ENCODE results near the gene CCNT1.
"Not testable (repeated sequence)": the region's sequence is repeated elsewhere in the genome, so short reads cannot be mapped to it uniquely, and the experiment has no call there.

The CCNT1 gene

DNA sequence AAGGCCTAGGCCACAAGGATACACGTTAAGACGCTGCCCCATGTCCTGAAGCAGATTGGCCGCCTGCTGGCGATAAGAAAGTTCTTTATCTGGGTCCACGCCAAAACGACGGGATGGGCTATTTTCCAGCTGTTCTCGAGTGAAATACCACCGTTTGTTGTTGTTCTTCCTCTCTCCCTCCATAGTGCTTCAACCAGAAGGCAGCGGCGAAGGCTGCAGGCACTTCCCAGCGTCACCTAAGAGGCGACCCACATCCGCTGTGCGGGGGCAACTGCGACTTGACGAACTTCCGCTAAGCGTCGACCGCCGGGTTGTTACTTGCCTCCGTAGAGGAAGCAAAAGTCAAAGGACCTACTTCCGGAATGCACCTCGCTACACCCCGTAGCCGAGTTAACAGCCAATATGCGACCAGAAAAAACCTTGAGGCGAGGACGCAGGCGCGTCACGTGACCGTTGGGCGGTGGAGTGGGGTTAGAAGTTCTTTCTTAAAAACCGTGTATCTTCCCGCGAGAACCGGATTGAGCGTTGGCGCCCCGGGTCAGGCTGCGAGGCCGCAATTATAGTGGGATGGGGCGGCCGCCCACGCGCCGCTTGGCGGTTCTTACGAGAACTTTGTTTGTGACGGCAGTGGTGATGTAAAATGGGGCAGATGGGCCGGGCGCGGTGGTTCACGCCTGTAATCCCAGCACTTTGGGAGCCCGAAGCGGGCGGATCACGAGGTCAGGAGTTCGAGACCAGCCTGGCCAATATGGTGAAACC lies at the start of gene CCNT1:
Gene CCNT1 (minus strand): TSS at position 215 of the 759 bp plus-strand sequence. CDS start 32 bp downstream, at position 183.
- Histone ChIP-seq H3K4me1 (ENCODE audit: insufficient read depth, low read length) (peaks cover 20% of the 10 kb centered on the region), H3K27me3 (ENCODE audit: insufficient read depth, low read length) (no peaks in the 10 kb centered on the region), H2AFZ (ENCODE audit: low read depth, low read length) (peak within 1 kb of the TSS; percentile 54), H3K9me3 (ENCODE audit: low read length) (no peaks in the 10 kb centered on the region), H3K4me3 (ENCODE audit: low read length) (peak within 1 kb of the TSS; percentile 86), H3K36me3 (ENCODE audit: insufficient read depth, low read length) (peaks cover 23% of the 10 kb centered on the region)

DNA sequence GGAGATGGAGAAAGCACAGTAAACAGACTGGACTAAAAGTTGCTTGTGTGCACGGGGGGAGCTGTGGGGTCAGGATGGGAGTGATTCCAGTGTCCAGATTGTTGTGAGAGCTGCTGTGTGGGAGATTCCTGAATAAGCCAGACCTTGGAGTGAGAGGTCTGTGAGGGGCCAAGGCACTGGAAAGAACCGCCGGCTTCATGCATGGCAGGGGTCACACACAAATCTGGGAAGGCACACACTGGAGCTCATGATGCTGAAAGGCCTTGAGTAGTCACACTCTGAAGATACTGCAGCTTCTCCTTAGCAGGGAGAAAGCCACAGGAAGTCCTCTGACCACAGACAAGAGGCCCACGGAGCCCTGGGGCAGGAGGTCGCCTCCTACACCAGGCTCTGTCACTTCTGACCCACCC lies 49.3 kb upstream of the CCNT1 start:
- H3K27me3 ChIP-seq (ENCODE audit: insufficient read depth, low read length), result no peaks in the 10 kb centered on the region
- no peak overlapping the region for H2AFZ ChIP-seq (ENCODE audit: low read depth, low read length)
- H3K9me3 ChIP-seq (ENCODE audit: low read length), result no peaks in the 10 kb centered on the region
- H3K4me3 ChIP-seq (ENCODE audit: low read length), result no peak overlapping the region
- H3K36me3 ChIP-seq (ENCODE audit: insufficient read depth, low read length), result peaks cover 41% of the 10 kb centered on the region
- no peaks in the 10 kb centered on the region for H3K4me1 ChIP-seq (ENCODE audit: insufficient read depth, low read length)

DNA sequence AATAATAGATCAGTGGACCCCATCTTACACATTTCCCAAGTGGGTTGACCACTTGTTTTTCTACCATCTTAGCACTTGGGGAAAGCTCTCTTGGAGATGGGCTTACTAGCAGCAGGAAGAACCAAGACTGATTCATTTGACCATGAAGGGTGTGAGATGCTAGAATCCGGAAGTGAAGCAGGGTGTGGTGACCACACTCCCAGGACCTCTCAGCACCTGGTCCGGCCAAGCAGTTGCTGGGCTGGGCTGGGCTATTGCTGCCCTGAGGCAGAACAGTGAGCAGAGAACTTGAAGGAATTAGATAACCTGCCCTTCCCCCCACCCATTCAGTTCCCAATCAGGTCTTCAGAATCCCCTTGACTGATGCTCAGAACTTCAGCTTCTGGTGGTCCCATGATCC lies 48.0 kb upstream of the CCNT1 start:
- Histone ChIP-seq H3K27me3 (ENCODE audit: insufficient read depth, low read length) (no peaks in the 10 kb centered on the region), H3K4me3 (ENCODE audit: low read length) (no peak overlapping the region), H3K4me1 (ENCODE audit: insufficient read depth, low read length) (no peaks in the 10 kb centered on the region)

DNA sequence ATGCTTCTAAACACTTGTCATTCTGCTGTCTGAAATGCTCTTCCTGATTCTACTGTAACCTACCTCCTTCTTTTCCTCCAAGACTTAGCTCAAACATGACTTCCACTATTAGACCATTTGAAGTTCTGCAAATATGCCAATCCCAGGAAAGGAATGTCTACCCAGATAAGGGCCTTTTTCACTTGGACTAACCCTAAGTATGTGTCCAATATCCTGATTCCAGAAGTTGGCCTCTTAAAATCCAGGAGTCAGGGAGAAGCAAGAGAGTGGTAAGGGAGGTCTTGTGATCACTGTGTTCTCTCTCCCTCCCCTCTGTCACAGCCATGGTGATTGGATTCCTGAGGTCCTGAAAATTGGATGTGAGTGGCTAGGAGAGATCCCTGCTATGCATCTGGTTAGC lies 42.2 kb upstream of the CCNT1 start:
- H3K27me3 ChIP-seq (ENCODE audit: insufficient read depth, low read length), result no peaks in the 10 kb centered on the region
- no peak overlapping the region for H3K4me3 ChIP-seq (ENCODE audit: low read length)
- no peaks in the 10 kb centered on the region for H3K36me3 ChIP-seq (ENCODE audit: insufficient read depth, low read length)
- no peaks in the 10 kb centered on the region for H3K4me1 ChIP-seq (ENCODE audit: insufficient read depth, low read length)
- no peaks in the 10 kb centered on the region for H3K9me3 ChIP-seq (ENCODE audit: low read length)
- H2AFZ ChIP-seq (ENCODE audit: low read depth, low read length), result no peak overlapping the region

More for the DNA sequence above, 48.0 kb upstream of the CCNT1 start:
- Histone ChIP-seq H2AFZ (ENCODE audit: low read depth, low read length) (no peak overlapping the region), H3K9me3 (ENCODE audit: low read length) (no peaks in the 10 kb centered on the region), H3K36me3 (ENCODE audit: insufficient read depth, low read length) (peaks cover 35% of the 10 kb centered on the region)

DNA sequence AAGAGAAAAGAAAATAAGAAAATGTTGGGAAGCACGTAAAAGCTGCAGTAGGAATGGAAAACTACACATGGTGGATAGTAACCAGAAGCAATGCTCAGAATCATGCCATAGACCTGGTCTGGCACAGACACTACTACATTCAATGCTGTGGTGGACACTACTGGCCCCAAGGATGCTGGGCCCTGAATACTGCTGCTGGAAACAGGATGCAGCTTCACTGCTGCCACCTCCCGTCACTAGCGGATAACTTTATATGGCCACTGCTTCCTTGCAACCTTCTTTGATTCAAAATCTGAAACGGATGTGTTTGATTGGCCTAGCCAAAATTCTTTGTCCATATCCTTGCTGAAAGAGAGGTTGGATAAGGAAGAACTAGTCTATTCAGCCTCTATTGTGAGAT lies 41.7 kb upstream of the CCNT1 start:
- no peaks in the 10 kb centered on the region for H3K4me1 ChIP-seq (ENCODE audit: insufficient read depth, low read length)
- H2AFZ ChIP-seq (ENCODE audit: low read depth, low read length), result no peak overlapping the region
- no peak overlapping the region for H3K4me3 ChIP-seq (ENCODE audit: low read length)
- no peaks in the 10 kb centered on the region for H3K9me3 ChIP-seq (ENCODE audit: low read length)
- no peaks in the 10 kb centered on the region for H3K27me3 ChIP-seq (ENCODE audit: insufficient read depth, low read length)
- no peaks in the 10 kb centered on the region for H3K36me3 ChIP-seq (ENCODE audit: insufficient read depth, low read length)

DNA sequence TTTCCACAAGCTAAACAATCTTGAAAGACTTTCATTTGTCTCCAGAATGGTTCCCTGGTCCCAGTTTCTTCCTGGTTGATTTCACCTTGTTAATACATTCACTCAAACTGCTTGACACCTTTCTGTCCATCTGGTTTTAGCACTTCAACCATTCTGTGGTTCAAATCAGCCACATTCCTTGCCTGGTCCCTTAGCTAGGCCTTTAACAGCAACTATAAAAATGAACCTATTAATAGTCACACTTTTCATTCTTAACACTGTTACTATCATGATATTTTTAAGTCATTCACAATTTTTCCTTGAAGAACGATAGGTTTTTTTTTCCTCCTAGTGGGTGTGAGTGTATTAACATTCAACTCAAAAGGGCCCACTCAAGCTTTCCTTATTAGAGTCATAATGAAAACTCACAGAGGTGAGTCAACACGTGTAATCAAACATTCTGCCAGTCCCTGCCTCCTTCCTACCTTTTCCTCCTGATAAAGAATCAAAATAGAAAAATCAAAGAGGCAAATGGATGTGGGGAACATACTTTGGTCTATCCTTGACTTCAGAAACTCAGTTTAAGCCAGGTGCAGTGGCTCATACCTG lies 34.4 kb upstream of the CCNT1 start:
- H2AFZ ChIP-seq (ENCODE audit: low read depth, low read length), result no peak overlapping the region
- H3K4me1 ChIP-seq (ENCODE audit: insufficient read depth, low read length), result no peaks in the 10 kb centered on the region
- no peaks in the 10 kb centered on the region for H3K27me3 ChIP-seq (ENCODE audit: insufficient read depth, low read length)
- no peaks in the 10 kb centered on the region for H3K9me3 ChIP-seq (ENCODE audit: low read length)
- H3K4me3 ChIP-seq (ENCODE audit: low read length), result no peak overlapping the region
- no peaks in the 10 kb centered on the region for H3K36me3 ChIP-seq (ENCODE audit: insufficient read depth, low read length)

DNA sequence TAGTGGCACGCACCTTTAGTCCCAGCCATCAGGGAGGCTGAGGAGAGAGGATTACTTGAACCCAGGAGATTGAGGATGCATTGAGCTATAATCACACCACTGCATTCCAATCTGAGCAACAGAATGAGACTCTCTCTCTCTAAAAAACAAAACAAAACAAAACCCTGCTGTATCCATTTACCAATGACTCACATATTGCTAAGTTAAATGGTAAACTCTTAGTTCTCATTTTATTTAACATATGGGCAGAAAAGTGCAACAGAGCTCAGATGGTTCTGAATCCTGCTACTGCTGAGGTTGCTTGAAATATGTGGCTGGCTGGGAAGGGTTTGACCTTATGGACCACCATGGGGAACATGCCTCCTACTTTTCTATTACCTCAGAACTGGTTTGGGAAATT lies 33.7 kb upstream of the CCNT1 start:
- H3K36me3 ChIP-seq (ENCODE audit: insufficient read depth, low read length), result no peaks in the 10 kb centered on the region
- H3K9me3 ChIP-seq (ENCODE audit: low read length), result no peaks in the 10 kb centered on the region
- H3K4me1 ChIP-seq (ENCODE audit: insufficient read depth, low read length), result no peaks in the 10 kb centered on the region
- H2AFZ ChIP-seq (ENCODE audit: low read depth, low read length), result no peak overlapping the region
- no peaks in the 10 kb centered on the region for H3K27me3 ChIP-seq (ENCODE audit: insufficient read depth, low read length)
- no peak overlapping the region for H3K4me3 ChIP-seq (ENCODE audit: low read length)

DNA sequence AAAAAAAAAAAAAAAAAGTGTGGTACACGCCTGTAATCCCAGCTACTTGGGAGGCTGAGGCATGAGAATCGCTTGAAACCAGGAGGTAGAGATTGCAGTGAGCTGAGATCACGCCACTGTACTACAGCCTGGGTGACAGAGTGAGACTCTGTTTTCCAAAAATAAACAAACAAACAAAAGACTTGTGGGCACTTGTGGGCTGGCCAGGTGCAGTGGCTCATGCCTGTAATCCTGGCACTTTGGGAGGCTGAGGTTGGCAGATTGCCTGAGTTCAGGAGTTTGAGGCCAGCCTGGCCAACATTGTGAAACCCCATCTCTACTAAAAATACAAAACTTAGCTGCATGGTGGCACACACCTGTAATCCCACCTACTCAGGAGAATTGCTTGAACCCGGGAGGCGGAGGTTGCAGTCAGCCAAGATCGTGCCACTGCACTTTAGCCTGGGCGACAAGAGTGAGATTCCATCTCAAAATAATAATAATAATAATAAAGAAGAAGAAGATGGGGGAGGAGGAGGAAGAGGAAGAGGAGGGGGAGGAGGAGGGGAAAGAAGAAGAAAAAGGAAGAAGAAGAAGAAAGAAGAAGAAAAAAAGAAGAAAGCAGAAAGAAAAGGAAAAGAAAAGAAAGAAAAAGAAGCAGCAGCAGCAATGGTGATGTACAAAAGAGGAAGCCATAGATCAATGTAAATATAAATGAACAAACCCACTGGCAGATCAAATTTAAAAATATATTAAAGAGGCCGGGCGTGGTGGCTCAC lies 27.9 kb upstream of the CCNT1 start:
- H3K36me3 ChIP-seq (ENCODE audit: insufficient read depth, low read length), result no peaks in the 10 kb centered on the region
- H3K4me3 ChIP-seq (ENCODE audit: low read length), result no peak overlapping the region
- no peak overlapping the region for H2AFZ ChIP-seq (ENCODE audit: low read depth, low read length)
- no peaks in the 10 kb centered on the region for H3K9me3 ChIP-seq (ENCODE audit: low read length)
- no peaks in the 10 kb centered on the region for H3K4me1 ChIP-seq (ENCODE audit: insufficient read depth, low read length)
- peaks cover 3% of the 10 kb centered on the region for H3K27me3 ChIP-seq (ENCODE audit: insufficient read depth, low read length)

DNA sequence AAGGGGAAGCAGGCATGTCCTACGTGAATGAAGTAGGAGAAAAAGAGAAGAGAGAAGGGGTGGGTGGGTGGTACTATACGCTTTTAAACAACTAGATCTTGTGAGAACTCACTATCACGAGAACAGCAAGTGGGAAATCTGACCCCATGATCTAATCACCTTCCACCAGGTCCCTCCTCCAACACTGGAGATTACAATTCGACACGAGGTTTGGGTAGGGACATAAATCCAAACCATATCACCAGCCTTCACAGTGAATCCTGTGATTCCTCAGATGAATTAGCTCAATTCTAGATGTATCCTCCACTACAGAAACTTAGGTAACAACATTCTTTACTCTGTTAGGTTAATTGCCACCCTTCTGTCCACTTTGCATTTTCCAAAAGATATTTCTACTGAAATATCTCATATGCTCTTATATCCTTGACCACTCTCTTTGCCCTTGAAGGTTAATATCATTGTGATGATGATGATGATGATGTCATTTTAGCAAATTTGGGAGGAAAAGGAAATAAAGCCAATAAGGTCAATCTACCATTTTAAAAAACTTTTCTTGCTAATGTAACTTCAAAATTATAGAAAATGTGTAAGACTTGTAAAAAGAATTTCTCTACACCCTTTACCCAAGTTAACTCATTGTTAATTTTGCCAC lies 23.2 kb upstream of the CCNT1 start:
- Histone ChIP-seq H2AFZ (ENCODE audit: low read depth, low read length) (no peak overlapping the region), H3K36me3 (ENCODE audit: insufficient read depth, low read length) (no peaks in the 10 kb centered on the region), H3K4me3 (ENCODE audit: low read length) (no peak overlapping the region), H3K27me3 (ENCODE audit: insufficient read depth, low read length) (peaks cover 3% of the 10 kb centered on the region), H3K4me1 (ENCODE audit: insufficient read depth, low read length) (no peaks in the 10 kb centered on the region), H3K9me3 (ENCODE audit: low read length) (no peaks in the 10 kb centered on the region)

DNA sequence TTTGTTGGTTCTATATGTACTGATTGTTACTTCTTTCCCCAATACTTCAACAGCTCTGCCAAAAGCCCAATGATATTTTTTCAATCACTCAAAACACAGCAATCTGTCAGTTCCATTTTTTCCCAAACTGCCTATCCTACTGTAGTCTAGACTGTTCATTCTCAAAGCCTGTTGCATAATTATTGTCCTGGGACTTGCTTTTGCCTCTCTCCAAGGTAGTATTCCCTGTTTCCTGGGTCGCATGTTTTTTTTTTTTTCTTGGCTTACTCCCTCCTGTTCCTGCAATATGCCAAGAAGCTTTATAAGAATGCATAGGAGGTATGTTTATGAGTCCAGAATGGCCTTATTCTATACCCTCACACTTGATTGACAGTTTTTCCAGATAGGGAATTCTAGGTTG lies 19.9 kb upstream of the CCNT1 start:
- Histone ChIP-seq H3K36me3 (ENCODE audit: insufficient read depth, low read length) (no peaks in the 10 kb centered on the region), H3K27me3 (ENCODE audit: insufficient read depth, low read length) (peaks cover 3% of the 10 kb centered on the region), H3K4me1 (ENCODE audit: insufficient read depth, low read length) (no peaks in the 10 kb centered on the region), H2AFZ (ENCODE audit: low read depth, low read length) (no peak overlapping the region), H3K4me3 (ENCODE audit: low read length) (no peak overlapping the region), H3K9me3 (ENCODE audit: low read length) (no peaks in the 10 kb centered on the region)

DNA sequence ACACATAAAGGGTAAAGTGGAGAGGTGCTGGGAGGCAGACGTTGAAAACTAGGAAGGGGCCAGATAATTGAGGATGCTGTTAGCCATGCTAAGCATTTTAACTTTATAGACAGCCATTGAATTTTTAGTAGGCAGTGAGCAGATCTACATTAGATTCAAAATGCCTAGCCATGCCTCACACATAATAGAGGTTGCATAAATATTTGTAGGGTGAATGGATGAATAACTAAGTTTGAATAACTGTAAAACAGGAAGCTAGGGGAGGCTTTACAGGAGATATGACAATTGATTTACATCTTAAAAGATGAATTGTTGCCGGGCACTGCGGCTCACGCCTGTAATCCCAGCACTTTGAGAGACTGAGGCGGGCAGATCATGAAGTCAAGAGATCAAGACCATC lies 12.3 kb upstream of the CCNT1 start:
- Histone ChIP-seq H2AFZ (ENCODE audit: low read depth, low read length) (no peak overlapping the region), H3K27me3 (ENCODE audit: insufficient read depth, low read length) (no peaks in the 10 kb centered on the region), H3K4me3 (ENCODE audit: low read length) (no peak overlapping the region), H3K36me3 (ENCODE audit: insufficient read depth, low read length) (no peaks in the 10 kb centered on the region), H3K4me1 (ENCODE audit: insufficient read depth, low read length) (peaks cover 3% of the 10 kb centered on the region), H3K9me3 (ENCODE audit: low read length) (no peaks in the 10 kb centered on the region)

DNA sequence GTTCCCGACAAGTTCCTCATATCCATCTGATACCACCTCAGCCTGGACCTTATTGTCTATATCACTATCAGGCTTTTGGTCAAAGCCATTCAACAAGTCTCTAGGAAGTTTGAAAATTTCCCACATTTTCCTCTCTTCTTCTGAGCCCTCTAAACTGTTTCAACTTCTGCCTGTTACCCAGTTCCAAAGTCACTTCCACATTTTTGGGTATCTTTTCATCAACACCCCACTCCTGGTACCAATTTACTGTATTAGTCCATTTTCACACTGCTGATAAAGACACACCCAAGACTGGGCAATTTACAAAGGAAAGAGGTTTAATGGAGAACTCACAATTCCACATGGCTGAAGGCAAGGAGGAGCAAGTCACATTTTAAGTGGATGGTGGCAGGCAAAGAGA lies 4.2 kb upstream of the CCNT1 start:
- H2AFZ ChIP-seq (ENCODE audit: low read depth, low read length); H3K4me1 ChIP-seq (ENCODE audit: insufficient read depth, low read length); H3K9me3 ChIP-seq (ENCODE audit: low read length); H3K36me3 ChIP-seq (ENCODE audit: insufficient read depth, low read length); H3K4me3 ChIP-seq (ENCODE audit: low read length); H3K27me3 ChIP-seq (ENCODE audit: insufficient read depth, low read length): not testable (repeated sequence)

DNA sequence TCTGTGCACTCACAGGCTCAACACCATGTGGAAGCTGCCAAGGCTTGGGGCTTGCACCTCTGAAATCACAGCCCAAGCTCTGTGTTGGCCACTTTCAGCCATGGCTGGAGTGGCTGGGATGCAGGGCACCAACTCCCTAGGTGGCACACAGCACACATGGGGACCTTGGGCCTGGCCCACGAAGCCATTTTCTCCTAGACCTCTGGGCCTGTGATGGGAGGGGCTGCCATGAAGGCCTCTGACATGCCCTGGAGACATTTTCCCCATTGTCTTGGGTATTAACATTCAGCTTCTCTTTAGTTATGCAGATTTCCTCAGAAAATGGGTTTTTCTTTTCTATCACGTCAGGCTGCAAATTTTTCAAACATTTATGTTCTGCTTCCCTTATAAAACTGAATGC lies 3.7 kb upstream of the CCNT1 start:
- not testable (repeated sequence) for H2AFZ ChIP-seq (ENCODE audit: low read depth, low read length); H3K36me3 ChIP-seq (ENCODE audit: insufficient read depth, low read length); H3K27me3 ChIP-seq (ENCODE audit: insufficient read depth, low read length); H3K4me1 ChIP-seq (ENCODE audit: insufficient read depth, low read length); H3K4me3 ChIP-seq (ENCODE audit: low read length); H3K9me3 ChIP-seq (ENCODE audit: low read length)

All from neuron (in vitro differentiated cells).